BLaER1 (cell line): ENCODE data around the gene ARHGEF3.
"Not testable (repeated sequence)": the region's sequence is repeated elsewhere in the genome, so short reads cannot be mapped to it uniquely, and the experiment has no call there.

Source experiments
- H3K27ac ChIP-seq: shearing (Covaris generic); formaldehyde crosslinking; 2 replicates; pipeline ENCODE4 v1.8.1; 2022
- H3K27me3 ChIP-seq: shearing (Covaris generic); formaldehyde crosslinking; 2 replicates; pipeline ENCODE4 v1.8.1; 2022
- H3K36me3 ChIP-seq: shearing (Covaris generic); formaldehyde crosslinking; 2 replicates; pipeline ENCODE4 v1.8.1; 2022
- H3K4me1 ChIP-seq: shearing (Covaris generic); formaldehyde crosslinking; 2 replicates; pipeline ENCODE4 v1.8.1; 2022
- H3K4me2 ChIP-seq: shearing (Covaris generic); formaldehyde crosslinking; 2 replicates; pipeline ENCODE4 v1.8.1; 2022
- H3K4me3 ChIP-seq: shearing (Covaris generic); formaldehyde crosslinking; 2 replicates; pipeline ENCODE4 v1.8.1; 2022
- H3K9ac ChIP-seq: shearing (Covaris generic); formaldehyde crosslinking; 2 replicates; pipeline ENCODE4 v1.8.1; 2022
- H3K9me3 ChIP-seq: shearing (Covaris generic); formaldehyde crosslinking; 2 replicates; pipeline ENCODE4 v1.8.1; 2022
- H4K20me1 ChIP-seq: shearing (Covaris generic); formaldehyde crosslinking; 2 replicates; pipeline ENCODE4 v1.8.1; 2022
- Cebpa-rat ChIP-seq: shearing (Covaris generic); IDR thresholded peaks from 2 replicates; pipeline ENCODE4 v1.8.1; 2022

ARHGEF3 gene

GRCh38 chr3:56711344-56711743, 90.4 kb downstream of the ARHGEF3 start:
- TF ChIP-seq Cebpa-rat, result no peak
- no peak overlapping the region for H3K9ac ChIP-seq
- H3K4me1 ChIP-seq, result no peaks in the 10 kb centered on the region
- H3K27me3 ChIP-seq, result no peaks in the 10 kb centered on the region
- no peak overlapping the region for H3K27ac ChIP-seq
- H3K4me2 ChIP-seq, result no peak overlapping the region
- H4K20me1 ChIP-seq, result no peaks in the 10 kb centered on the region
- no peak overlapping the region for H3K4me3 ChIP-seq
- no peaks in the 10 kb centered on the region for H3K36me3 ChIP-seq
- H3K9me3 ChIP-seq, result peaks cover 6% of the 10 kb centered on the region; the same call in 1 of the 2 replicates

DNA sequence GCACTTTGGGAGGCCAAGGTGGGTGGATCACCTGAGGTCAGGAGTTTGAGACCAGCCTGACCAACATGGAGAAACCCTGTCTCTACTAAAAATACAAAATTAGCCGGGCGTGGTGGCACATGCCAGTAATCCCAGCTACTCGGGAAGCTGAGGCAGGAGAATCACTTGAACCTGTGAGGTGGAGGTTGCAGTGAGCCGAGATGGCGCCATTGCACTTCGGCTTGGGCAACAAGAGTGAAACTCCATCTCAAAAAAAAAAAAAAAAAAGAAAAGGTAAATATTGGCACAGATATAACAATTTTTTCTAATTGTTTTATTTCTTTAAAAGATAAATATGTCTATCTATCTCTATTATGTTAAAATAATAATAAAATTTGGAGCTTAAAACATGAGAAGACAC, 94.3 kb downstream of the ARHGEF3 start:
- H3K27me3 ChIP-seq, result not testable (repeated sequence)

DNA sequence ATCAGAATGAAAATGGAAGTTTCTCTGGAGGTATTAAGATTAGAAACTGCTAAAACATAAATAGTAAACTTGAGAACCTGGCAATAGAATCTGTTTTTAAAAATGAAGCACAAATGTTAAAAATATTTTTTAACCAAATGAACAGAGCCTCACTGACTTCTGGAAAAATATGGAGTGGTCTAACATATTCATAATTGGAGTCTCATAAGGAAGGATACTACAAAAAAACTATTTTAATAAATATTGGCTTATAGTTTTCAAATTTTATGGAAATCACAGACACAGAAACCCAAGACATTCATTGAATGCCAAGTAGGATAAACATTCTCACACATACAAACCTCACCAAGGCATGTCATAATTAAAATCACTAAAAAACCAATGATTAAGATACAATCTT, 95.1 kb downstream of the ARHGEF3 start:
- H3K36me3 ChIP-seq, result no peaks in the 10 kb centered on the region
- no peak overlapping the region for H3K27ac ChIP-seq
- H3K27me3 ChIP-seq, result no peaks in the 10 kb centered on the region
- no peak overlapping the region for H3K4me3 ChIP-seq
- H3K9me3 ChIP-seq, result no peaks in the 10 kb centered on the region
- no peak overlapping the region for H3K4me2 ChIP-seq
- H3K9ac ChIP-seq, result no peak overlapping the region
- H4K20me1 ChIP-seq, result no peaks in the 10 kb centered on the region
- H3K4me1 ChIP-seq, result no peaks in the 10 kb centered on the region
- TF ChIP-seq Cebpa-rat, result no peak

More for the DNA sequence above, 94.3 kb downstream of the ARHGEF3 start:
- H3K9me3 ChIP-seq, H4K20me1 ChIP-seq, H3K4me1 ChIP-seq, H3K27ac ChIP-seq, H3K36me3 ChIP-seq, H3K4me2 ChIP-seq, H3K4me3 ChIP-seq, H3K9ac ChIP-seq: not testable (repeated sequence)

GRCh38 chr3:56704706-56705105, 97.0 kb downstream of the ARHGEF3 start:
- H4K20me1 ChIP-seq, result no peaks in the 10 kb centered on the region
- no peaks in the 10 kb centered on the region for H3K27me3 ChIP-seq
- no peak overlapping the region for H3K4me2 ChIP-seq
- no peaks in the 10 kb centered on the region for H3K4me1 ChIP-seq
- H3K4me3 ChIP-seq, result no peak overlapping the region
- no peak overlapping the region for H3K9ac ChIP-seq
- H3K27ac ChIP-seq, result no peak overlapping the region
- H3K9me3 ChIP-seq, result no peaks in the 10 kb centered on the region
- TF ChIP-seq Cebpa-rat, result no peak
- no peaks in the 10 kb centered on the region for H3K36me3 ChIP-seq

DNA sequence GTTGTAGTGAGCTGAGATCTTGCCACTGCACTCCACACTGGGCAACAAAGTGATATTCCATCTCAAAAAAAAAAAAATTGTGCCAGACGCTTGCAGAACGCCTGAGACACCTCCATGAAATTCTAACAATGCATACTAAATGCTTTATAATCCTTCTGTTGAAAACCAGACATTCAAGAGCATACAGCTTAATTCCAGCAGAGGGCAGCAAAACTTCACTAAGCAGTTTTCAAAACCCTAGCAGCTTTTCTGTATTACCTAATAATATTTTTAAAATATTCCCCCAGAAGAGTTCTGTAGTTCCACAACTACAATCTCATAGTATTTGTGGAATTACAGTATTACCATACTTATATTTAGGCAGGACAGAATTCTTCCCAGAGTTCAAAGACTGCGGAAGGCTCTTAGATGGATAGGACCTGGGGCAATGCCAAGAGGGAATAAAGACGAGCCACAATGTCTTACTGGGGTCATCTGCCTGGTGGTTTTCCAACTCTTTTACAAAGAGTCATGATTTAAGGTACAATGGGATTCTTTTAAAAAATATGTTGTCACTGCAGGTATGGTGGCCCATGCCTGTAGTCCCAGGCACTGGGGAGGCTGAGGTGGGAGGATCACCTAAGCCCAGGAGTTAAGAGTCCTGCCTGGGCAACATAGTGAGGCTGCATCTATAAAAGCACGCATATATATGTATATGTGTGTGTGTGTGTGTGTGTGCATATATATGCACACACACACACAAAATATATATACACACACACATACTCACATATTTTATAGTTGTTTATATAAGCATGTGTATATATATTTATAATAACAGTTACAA, 99.0 kb downstream of the ARHGEF3 start:
- no peaks in the 10 kb centered on the region for H3K4me1 ChIP-seq
- no peaks in the 10 kb centered on the region for H4K20me1 ChIP-seq
- no peaks in the 10 kb centered on the region for H3K9me3 ChIP-seq
- no peak for TF ChIP-seq Cebpa-rat
- H3K4me2 ChIP-seq, result no peak overlapping the region
- no peaks in the 10 kb centered on the region for H3K27me3 ChIP-seq
- no peak overlapping the region for H3K9ac ChIP-seq
- H3K4me3 ChIP-seq, result no peak overlapping the region
- no peaks in the 10 kb centered on the region for H3K36me3 ChIP-seq
- H3K27ac ChIP-seq, result no peak overlapping the region

DNA sequence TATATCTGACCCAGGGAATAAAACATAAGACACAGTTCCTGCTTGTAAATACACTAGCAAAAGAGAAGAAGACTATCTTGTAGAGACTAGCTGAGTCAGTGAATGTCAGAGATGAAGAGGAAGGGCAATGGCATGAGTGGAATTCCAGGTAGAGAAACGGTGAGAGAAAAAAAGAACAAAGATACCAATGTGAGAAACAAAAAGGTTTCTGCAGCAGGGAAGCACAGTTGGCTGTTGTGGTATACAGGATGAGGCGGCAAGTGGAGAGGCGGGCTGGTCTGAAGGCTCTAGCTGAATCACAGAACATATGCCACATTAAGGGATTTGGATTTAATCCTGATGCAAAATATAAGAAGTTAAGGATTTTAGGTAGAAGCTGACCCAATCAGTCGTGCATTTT, 101.6 kb downstream of the ARHGEF3 start:
- Histone ChIP-seq H3K4me2 (no peak overlapping the region), H3K9me3 (no peaks in the 10 kb centered on the region), H3K9ac (no peak overlapping the region), H3K27ac (no peak overlapping the region), H4K20me1 (no peaks in the 10 kb centered on the region), H3K4me3 (no peak overlapping the region), H3K4me1 (no peaks in the 10 kb centered on the region), H3K27me3 (no peaks in the 10 kb centered on the region), H3K36me3 (no peaks in the 10 kb centered on the region)
- TF ChIP-seq Cebpa-rat, result no peak

GRCh38 chr3:56694867-56695683, 106.7 kb downstream of the ARHGEF3 start:
- Histone ChIP-seq H3K9ac (no peak overlapping the region), H3K27ac (no peak overlapping the region), H3K36me3 (no peaks in the 10 kb centered on the region), H3K9me3 (no peaks in the 10 kb centered on the region), H3K27me3 (no peaks in the 10 kb centered on the region), H3K4me3 (no peak overlapping the region), H4K20me1 (no peaks in the 10 kb centered on the region), H3K4me2 (no peak overlapping the region), H3K4me1 (peaks cover 25% of the 10 kb centered on the region)
- TF ChIP-seq Cebpa-rat, result no peak

- no peak overlapping the region for H3K9ac ChIP-seq
- H3K27me3 ChIP-seq, result no peaks in the 10 kb centered on the region
- H3K9me3 ChIP-seq, result no peaks in the 10 kb centered on the region
- peak overlapping the region; percentile 39 for H3K4me2 ChIP-seq
- H3K27ac ChIP-seq, result no peak overlapping the region
- H4K20me1 ChIP-seq, result no peaks in the 10 kb centered on the region
- no peaks in the 10 kb centered on the region for H3K36me3 ChIP-seq
- peaks cover 25% of the 10 kb centered on the region for H3K4me1 ChIP-seq
- H3K4me3 ChIP-seq, result no peak overlapping the region
- no peak for TF ChIP-seq Cebpa-rat
Measured at GRCh38 chr3:56693750-56694149, 108.0 kb downstream of the ARHGEF3 start.

GRCh38 chr3:56692520-56693433, 109.0 kb downstream of the ARHGEF3 start:
- not testable (repeated sequence) for H3K27me3 ChIP-seq, H3K9me3 ChIP-seq, H3K4me3 ChIP-seq, H3K27ac ChIP-seq, H4K20me1 ChIP-seq, H3K9ac ChIP-seq, H3K36me3 ChIP-seq
- H3K4me2 ChIP-seq, result peak overlapping the region; percentile 39
- peaks cover 33% of the 10 kb centered on the region for H3K4me1 ChIP-seq

DNA sequence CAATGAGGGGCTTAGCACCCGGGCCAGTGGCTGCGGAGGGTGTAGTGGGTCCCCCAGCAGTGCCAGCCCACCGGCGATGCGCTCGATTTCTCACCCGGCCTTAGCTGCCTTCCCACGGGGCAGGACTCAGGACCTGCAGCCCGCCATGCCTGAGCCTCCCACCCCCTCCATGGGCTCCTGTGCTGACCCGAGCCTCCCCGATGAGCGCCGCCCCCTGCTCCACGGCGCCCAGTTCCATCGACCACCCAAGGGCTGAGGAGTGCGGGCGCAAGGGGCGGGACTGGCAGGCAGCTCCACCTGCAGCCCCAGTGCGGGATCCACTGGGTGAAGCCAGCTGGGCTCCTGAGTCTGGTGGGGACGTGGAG, 109.8 kb downstream of the ARHGEF3 start:
- not testable (repeated sequence) for H4K20me1 ChIP-seq, H3K4me3 ChIP-seq, H3K9me3 ChIP-seq, H3K9ac ChIP-seq, H3K27me3 ChIP-seq, H3K36me3 ChIP-seq, H3K27ac ChIP-seq, H3K4me2 ChIP-seq
- H3K4me1 ChIP-seq, result peaks cover 33% of the 10 kb centered on the region
